Uterus (tissue), 2 donors: Measurements from ENCODE around the gene CMTM8.

Experiments
- CTCF ChIP-seq, 4 experiments: fragments of 200-600 bp in 2 of 4; fragments of 450-650 bp in 2 of 4; sonication (generic) in 2 of 4; IDR thresholded peaks; one replicate each; pipeline ENCODE4 v1.5.1; 2016 to 2019; ENCODE audit warnings: antibody characterized with exemption in 4 of 4, mild to moderate bottlenecking in 2 of 4, moderate library complexity in 1 of 4
- POLR2A ChIP-seq, 2 donors: fragments of 450-650 bp; IDR thresholded peaks; one replicate each; pipeline ENCODE4 v1.6.1; 2016; ENCODE audit warnings: antibody characterized with exemption in 2 of 2, mild to moderate bottlenecking in 1 of 2, moderate library complexity in 1 of 2

DNA sequence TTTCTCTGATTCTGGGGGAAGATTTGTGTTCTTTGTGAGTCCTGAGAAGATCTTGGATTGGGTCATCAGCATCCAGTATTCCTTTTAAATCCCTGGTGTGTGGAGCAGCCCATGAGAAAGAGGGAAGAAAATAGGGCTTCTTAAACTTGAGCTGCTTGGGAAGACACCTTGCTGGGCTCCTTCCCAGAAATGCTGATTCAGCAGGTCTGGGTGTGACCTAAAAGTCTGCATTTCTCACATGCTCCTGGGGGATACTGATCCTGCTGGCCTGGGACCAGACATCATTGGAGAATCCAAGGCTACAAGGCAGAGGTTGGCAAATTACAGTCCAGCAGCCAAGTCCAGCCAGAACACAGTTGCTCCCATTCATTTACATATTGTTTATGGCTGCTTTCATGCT, 99.0 kb downstream of the CMTM8 start:
- no peak for TF ChIP-seq POLR2A (IDR thresholded peaks at IDR 0.05)
- TF ChIP-seq CTCF (IDR thresholded peaks at IDR 0.05) = no peak
